Heart right ventricle (tissue), 16 donors: ENCODE measurements around the gene UPK2. TPM values are rescaled to one million over a fixed set of nuclear protein-coding genes. Genes with fewer than 3 reads are reported as not detected.

ENCODE experiments used
- ATAC-seq, 8 donors: fragments of 200-7000 bp; cut with Tn5 transposase; one replicate each; pipeline ENCODE4 v1.9.1; 2020; ENCODE audit warnings: mild to moderate bottlenecking in 8 of 8, moderate library complexity in 8 of 8, moderate number of reproducible peaks in 1 of 8
- DNase-seq, 2 donors: peaks; one replicate each; pipeline ENCODE4 v3.0.0-alpha.2; 2020
- H3K27ac ChIP-seq, 10 donors: fragments of 200-600 bp; sonication (generic) in 2 of 10; one replicate each; pipeline versions ENCODE4 v1.5.0 to v1.8.0; 2020 to 2022; ENCODE audit warnings: mild to moderate bottlenecking in 3 of 10
- H3K27me3 ChIP-seq, 7 donors: fragments of 200-600 bp; one replicate each; pipeline ENCODE4 v1.8.0; 2021 to 2022; ENCODE audit warnings: mild to moderate bottlenecking in 2 of 7
- H3K36me3 ChIP-seq, 9 donors: fragments of 200-600 bp; sonication (generic) in 1 of 9; one replicate each; pipeline versions ENCODE4 v1.5.0 to v1.8.0; 2020 to 2022; ENCODE audit warnings: mild to moderate bottlenecking in 2 of 9
- H3K4me1 ChIP-seq, 9 donors: fragments of 200-600 bp; sonication (generic) in 1 of 9; one replicate each; pipeline versions ENCODE4 v1.5.0 to v1.8.0; 2020 to 2022; ENCODE audit warnings: mild to moderate bottlenecking in 4 of 9
- H3K4me3 ChIP-seq, 10 donors: fragments of 200-600 bp; sonication (generic) in 2 of 10; one replicate each; pipeline versions ENCODE4 v1.5.0 to v1.8.0; 2020 to 2022; ENCODE audit warnings: mild to moderate bottlenecking in 7 of 10, moderate library complexity in 2 of 10
- H3K9me3 ChIP-seq, 11 donors: fragments of 200-600 bp in 10 of 11; sonication (generic) in 2 of 11; one replicate each; pipeline versions ENCODE4 v1.5.0 to v1.8.0; 2013 to 2022; ENCODE audit warnings: mild to moderate bottlenecking in 2 of 11, control low read depth in 1 of 11, moderate library complexity in 1 of 11
- CTCF ChIP-seq, 9 donors: fragments of 200-600 bp; sonication (generic) in 2 of 9; IDR thresholded peaks; one replicate each; pipeline versions ENCODE4 v1.5.0 to v1.8.0; 2021 to 2022; ENCODE audit warnings: antibody characterized with exemption in 9 of 9, mild to moderate bottlenecking in 5 of 9, moderate library complexity in 1 of 9
- WGBS, 2 donors: extraction: QIAGEN DNeasy Blood & Tissue Kit; methylation state at CpG; one replicate each; pipeline ENCODE4 v1.1.7; 2013; ENCODE audit warnings: inconsistent platforms in 1 of 2; 5-methylcytosine and 5-hydroxymethylcytosine counted together
- intact Hi-C, 10 donors: fragments of 100-400 bp; cut with DNase I; formaldehyde crosslinking; loops; one replicate each; pipeline versions ENCODE4 v1.11.1 to v1.14.2; 2022
- polyA plus RNA-seq, 2 donors: library from polyadenylated mRNA; stranded (reverse); fragments of 200-250 nt; gene quantifications; one replicate each; pipeline ENCODE4 v1.2.3, GENCODE V29; 2013
- total RNA-seq, 10 donors: library from RNA; stranded (reverse); fragmentation: NEBNext Ultra II Directional in 3 of 10; extraction: Animal tissue kit (Norgen Biotek cat#: 25700) in 3 of 10; gene quantifications; one replicate each; pipeline versions ENCODE4 v1.2.1 to v1.2.4, GENCODE V29; 2021 to 2023
- donor health status: Arrhythmogenic right ventricular cardiomyopathy.
- donor health status: ischemic (EF 13 %, LVEDD 7.1; RV severe dilation, severe dysfunction).
- donor health status: healthy with polysubstance abuse.
- donor health status: DM: no; HTN: yes; CAD: no.
- donor health status: DM: no; HTN: no; CAD: no.
- donor health status: ischemic (EF 25% LVEDD 6.9; RV normal size, moderate dysfunction).
- donor health status: ischemic (EF 25% LVEDD 5.7; RV mildly dilated, moderate dysfunction).
- donor health status: healthy.
- donor health status: DM: yes; HTN: yes; CAD: no.
- donor health status: Ischemic cardiomyopathy.
- donor health status: ischemic (EF 35%, LVEDD 5.7; RV mildly dilated, moderate dysfunction).
- donor health status: nonischemic (EF 11% LVEDD 7.7; RV severe dilation, severe dysfunction).
- donor health status: DM: yes; HTN: yes; CAD: no.
- donor health status: PGD.
- donor health status: ischemic (EF 29% LVEDD 5.4; RV normal size, mild dysfunction).
- donor health status: nonischemic (EF 23%, LVEDD 6.1; RV moderate dilation, normal function).

Gene UPK2
- total and polyA plus RNA-seq, 12 donors, result 0.04 TPM; not detected in 11

DNA sequence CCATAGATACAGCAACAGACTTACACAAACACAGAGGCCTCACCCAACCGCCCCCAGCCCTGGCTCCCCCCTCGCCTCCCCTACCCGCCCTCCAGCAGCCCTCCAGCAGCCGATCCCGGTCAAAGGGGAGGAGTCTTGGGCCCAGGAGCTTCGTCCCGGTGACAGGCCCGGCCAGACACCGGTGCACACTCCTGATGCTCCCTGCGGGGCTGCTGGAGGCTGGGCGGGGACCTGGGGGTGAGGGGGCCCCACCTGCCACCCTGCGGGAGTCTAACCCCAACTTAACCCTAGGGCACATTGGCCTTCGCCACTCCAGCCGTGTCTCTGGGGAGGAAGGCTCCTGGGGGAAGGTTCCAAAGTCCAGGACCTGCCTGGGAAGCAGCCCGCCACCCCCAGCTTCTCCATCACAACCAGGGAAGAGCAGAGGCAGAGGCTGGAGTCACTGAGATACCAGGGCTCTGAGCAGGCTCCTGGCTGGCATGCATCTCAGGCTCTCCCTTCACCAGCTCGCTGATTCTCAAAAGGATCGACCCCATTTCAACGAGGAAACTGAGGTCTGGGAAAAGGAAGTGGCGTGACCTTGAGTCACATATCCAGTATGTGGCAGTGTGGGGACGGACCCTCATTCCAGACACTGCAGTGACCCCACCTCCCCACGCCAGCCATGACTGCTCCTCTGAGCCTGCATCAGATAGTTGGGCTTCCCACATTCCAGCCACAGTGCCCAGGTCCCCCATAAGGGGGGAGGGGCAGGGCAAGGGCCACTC lies 44.8 kb upstream of the UPK2 start:
- H3K27me3 ChIP-seq, result no peaks in the 10 kb centered on the region
- 33% methylated on average over 21 of the region's 21 CpGs for WGBS, 2 donors
- H3K4me3 ChIP-seq, result peak overlapping the region in 9 of 10 donors; percentile 12 to 55 (median 47)
- intact Hi-C loops, result no loop called here
- H3K36me3 ChIP-seq, result peaks cover 0 to 22% (median 0%) of the 10 kb centered on the region in 9 donors
- no peak for ATAC-seq
- peaks cover 73 to 100% (median 96%) of the 10 kb centered on the region in 9 donors for H3K4me1 ChIP-seq
- DNase-seq, result no peak
- TF ChIP-seq CTCF (IDR thresholded peaks at IDR 0.05), result no peak
- H3K9me3 ChIP-seq, result no peaks in the 10 kb centered on the region
- H3K27ac ChIP-seq, result peak overlapping the region; percentile 83 to 98 (median 94)

GRCh38 chr11:118911880-118912741 lies 44.0 kb upstream of the UPK2 start:
- ATAC-seq (peak; percentile 29 to 66 (median 46)), DNase-seq (peak; percentile 79 to 82)
- no peak for TF ChIP-seq CTCF (IDR thresholded peaks at IDR 0.05)
- intact Hi-C loops, result no loop called here
- Histone ChIP-seq H3K27me3 (no peaks in the 10 kb centered on the region), H3K27ac (peak overlapping the region; percentile 83 to 98 (median 94)), H3K36me3 (peaks cover 0 to 13% (median 0%) of the 10 kb centered on the region in 9 donors), H3K9me3 (no peaks in the 10 kb centered on the region), H3K4me3 (peak overlapping the region in 7 of 10 donors; percentile 37 to 55 (median 48)), H3K4me1 (peaks cover 81 to 100% (median 100%) of the 10 kb centered on the region in 9 donors)
- WGBS, 2 donors, result 29 to 32% methylated on average over 23 of the region's 23 CpGs

DNA sequence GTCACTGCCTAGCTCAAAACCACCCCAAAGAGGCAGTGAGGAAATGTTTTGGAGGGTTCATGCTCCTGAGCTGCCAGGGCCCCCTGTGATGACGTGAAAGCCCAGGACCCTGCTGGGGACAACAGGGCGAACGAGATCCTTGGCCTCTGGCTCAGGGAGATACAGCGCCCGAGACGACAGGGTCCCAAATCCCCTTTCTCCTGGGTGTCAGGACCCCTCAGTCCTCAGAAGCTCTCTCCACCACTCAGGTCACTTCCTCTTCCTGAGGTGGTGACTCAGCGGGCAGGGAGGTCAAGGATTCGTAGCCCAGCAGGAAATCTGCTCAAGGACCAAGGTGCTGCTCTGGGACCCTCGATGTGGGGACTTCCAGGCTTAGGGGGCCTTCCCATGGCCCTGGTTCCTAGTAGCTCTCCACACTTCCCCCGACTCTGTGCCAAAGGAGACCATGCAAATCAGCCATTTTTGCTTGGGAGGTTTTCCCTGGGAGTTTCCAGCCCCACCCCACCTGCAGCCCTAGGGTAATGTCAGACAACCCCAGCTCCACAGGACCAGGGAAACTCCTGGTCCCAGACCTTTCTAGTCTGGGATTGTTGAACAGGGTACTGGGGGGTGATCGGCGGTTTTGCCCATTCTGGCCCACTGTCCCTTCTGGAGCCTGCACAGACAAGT lies 43.2 kb upstream of the UPK2 start:
- intact Hi-C loops, result no loop called here
- Histone ChIP-seq H3K4me1 (peaks cover 86 to 100% (median 100%) of the 10 kb centered on the region in 9 donors), H3K4me3 (peak overlapping the region in 5 of 10 donors; percentile 6 to 55 (median 37)), H3K27me3 (no peaks in the 10 kb centered on the region), H3K36me3 (peaks cover 0 to 6% (median 0%) of the 10 kb centered on the region in 9 donors), H3K9me3 (no peaks in the 10 kb centered on the region), H3K27ac (peak overlapping the region; percentile 83 to 98 (median 94))
- ATAC-seq (no peak), DNase-seq (no peak)
- 36 to 42% methylated on average over 12 of the region's 12 CpGs for WGBS, 2 donors
- TF ChIP-seq CTCF (IDR thresholded peaks at IDR 0.05), result no peak
